Natural killer cell (primary cell): Measurements from ENCODE around the gene CHTOP. TPM values are rescaled to one million over a fixed set of nuclear protein-coding genes. Genes with fewer than 3 reads are reported as not detected.

Experiments
- ATAC-seq, 3 donors: fragments of 150-1000 bp in 2 of 3; fragments of 200-7000 bp in 1 of 3; cut with Tn5 transposase; 1 replicate in 1 of 3; 2 replicates in 2 of 3; pipeline ENCODE4 v1.10.0; 2021; ENCODE audit warnings: mild to moderate bottlenecking in 2 of 3, moderate library complexity in 2 of 3
- DNase-seq, 2 donors: peaks; one replicate each; pipeline versions ENCODE4 v3.0.0 to v3.0.0-alpha.2; 2013 to 2021; ENCODE audit warnings: mixed read lengths in 1 of 2
- H3K27ac ChIP-seq: one replicate; pipeline ENCODE4 v1.5.1; 2013; ENCODE audit warnings: mild to moderate bottlenecking, low read length
- H3K27me3 ChIP-seq: one replicate; pipeline ENCODE4 v1.6.1; 2013; ENCODE audit warnings: low read length; ENCODE audit not compliant: control insufficient read depth, insufficient read depth
- H3K36me3 ChIP-seq: one replicate; pipeline ENCODE4 v1.6.1; 2013; ENCODE audit warnings: low read length; ENCODE audit not compliant: control insufficient read depth, insufficient read depth
- H3K4me1 ChIP-seq: one replicate; pipeline ENCODE4 v1.6.1; 2013; ENCODE audit warnings: low read length; ENCODE audit not compliant: control insufficient read depth, insufficient read depth
- H3K4me3 ChIP-seq: one replicate; pipeline ENCODE4 v1.5.1; 2013; ENCODE audit warnings: low read length
- H3K9me3 ChIP-seq: one replicate; pipeline ENCODE4 v1.6.1; 2013; ENCODE audit warnings: low read length; ENCODE audit not compliant: control insufficient read depth, insufficient read depth
- H3K27ac Mint-ChIP-seq, 2 donors: one replicate each; pipeline ENCODE4 v1.8.0; 2022; ENCODE audit warnings: mild to moderate bottlenecking in 2 of 2, mixed read lengths in 2 of 2, moderate library complexity in 1 of 2
- H3K27me3 Mint-ChIP-seq, 2 donors: one replicate each; pipeline ENCODE4 v1.8.0; 2022; ENCODE audit warnings: low read depth in 2 of 2, mixed read lengths in 2 of 2
- H3K36me3 Mint-ChIP-seq: one replicate; pipeline ENCODE4 v1.8.0; 2022; ENCODE audit warnings: mixed read lengths
- H3K4me1 Mint-ChIP-seq, 2 donors: one replicate each; pipeline ENCODE4 v1.8.0; 2022; ENCODE audit warnings: mixed read lengths in 2 of 2
- H3K4me3 Mint-ChIP-seq: one replicate; pipeline ENCODE4 v1.8.0; 2022; ENCODE audit warnings: mild to moderate bottlenecking, moderate library complexity, mixed read lengths
- H3K9me3 Mint-ChIP-seq, 2 donors: one replicate each; pipeline ENCODE4 v1.8.0; 2022; ENCODE audit warnings: mixed read lengths in 2 of 2
- WGBS: methylation state at CpG from one replicate; pipeline ENCODE4 v1.1.7; 2013; ENCODE audit warnings: missing lambda C conversion rate; ENCODE audit not compliant: insufficient coverage; 5-methylcytosine and 5-hydroxymethylcytosine counted together
- intact Hi-C: fragments of 100-400 bp; cut with micrococcal nuclease; formaldehyde crosslinking; loops from one replicate; pipeline ENCODE4 v1.14.2; 2022
- total RNA-seq, 4 donors: library from RNA; stranded (reverse); fragments of 120-200 nt in 1 of 4; gene quantifications; one replicate each; pipeline versions ENCODE4 v1.2.3 to v1.2.4, GENCODE V29; 2013 to 2022
- TF ChIP-seq, protein P1 (sequence below): fragments of 200-600 bp; IDR thresholded peaks from one replicate; pipeline ENCODE4 v1.8.0; 2022; ENCODE audit warnings: antibody characterized with exemption

CHTOP gene
- total RNA-seq, 3 donors from 2014 or later (not counting 1 experiment from before 2014, with no cell fraction given) = 94.7 to 110 (median 106) TPM

DNA sequence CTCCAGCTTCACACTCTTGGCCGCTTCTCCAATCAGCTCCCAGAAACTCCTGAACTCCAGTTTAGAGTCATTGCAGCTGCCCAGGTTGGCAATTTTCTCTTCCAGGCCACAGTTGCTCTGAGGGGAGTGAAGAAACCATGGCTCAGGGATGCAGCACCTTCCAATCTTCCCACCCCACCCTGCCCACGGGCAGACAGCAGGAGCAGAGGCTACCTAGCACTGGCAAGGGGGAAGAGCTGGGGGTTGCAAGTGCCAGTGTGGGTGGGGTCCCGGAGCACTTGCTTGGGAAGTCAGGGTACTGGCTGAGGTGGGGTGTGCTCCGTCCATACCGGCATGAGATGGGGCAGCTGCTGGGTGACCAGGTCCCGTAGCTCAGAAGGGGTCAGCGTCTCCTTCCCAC, 19.0 kb upstream of the CHTOP start:
- Mint-ChIP-seq H3K27me3 (no peaks in the 10 kb centered on the region), H3K27ac (no peak overlapping the region), H3K9me3 (no peaks in the 10 kb centered on the region), H3K4me1 (peaks cover 0 to 7% of the 10 kb centered on the region in 2 donors), H3K4me3 (no peak overlapping the region), H3K36me3 (no peaks in the 10 kb centered on the region)
- H3K27me3 ChIP-seq = no peaks in the 10 kb centered on the region
- no peak overlapping the region for H3K27ac ChIP-seq
- TF ChIP-seq, protein P1, sequence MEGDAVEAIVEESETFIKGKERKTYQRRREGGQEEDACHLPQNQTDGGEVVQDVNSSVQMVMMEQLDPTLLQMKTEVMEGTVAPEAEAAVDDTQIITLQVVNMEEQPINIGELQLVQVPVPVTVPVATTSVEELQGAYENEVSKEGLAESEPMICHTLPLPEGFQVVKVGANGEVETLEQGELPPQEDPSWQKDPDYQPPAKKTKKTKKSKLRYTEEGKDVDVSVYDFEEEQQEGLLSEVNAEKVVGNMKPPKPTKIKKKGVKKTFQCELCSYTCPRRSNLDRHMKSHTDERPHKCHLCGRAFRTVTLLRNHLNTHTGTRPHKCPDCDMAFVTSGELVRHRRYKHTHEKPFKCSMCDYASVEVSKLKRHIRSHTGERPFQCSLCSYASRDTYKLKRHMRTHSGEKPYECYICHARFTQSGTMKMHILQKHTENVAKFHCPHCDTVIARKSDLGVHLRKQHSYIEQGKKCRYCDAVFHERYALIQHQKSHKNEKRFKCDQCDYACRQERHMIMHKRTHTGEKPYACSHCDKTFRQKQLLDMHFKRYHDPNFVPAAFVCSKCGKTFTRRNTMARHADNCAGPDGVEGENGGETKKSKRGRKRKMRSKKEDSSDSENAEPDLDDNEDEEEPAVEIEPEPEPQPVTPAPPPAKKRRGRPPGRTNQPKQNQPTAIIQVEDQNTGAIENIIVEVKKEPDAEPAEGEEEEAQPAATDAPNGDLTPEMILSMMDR = no peak
- ATAC-seq (no peak), DNase-seq (no peak)
- no peaks in the 10 kb centered on the region for H3K36me3 ChIP-seq
- no peaks in the 10 kb centered on the region for H3K9me3 ChIP-seq
- peaks cover 11% of the 10 kb centered on the region for H3K4me1 ChIP-seq
- 97% methylated on average over 6 of the region's 7 CpGs for WGBS
- intact Hi-C loops = no loop called here
- no peak overlapping the region for H3K4me3 ChIP-seq

DNA sequence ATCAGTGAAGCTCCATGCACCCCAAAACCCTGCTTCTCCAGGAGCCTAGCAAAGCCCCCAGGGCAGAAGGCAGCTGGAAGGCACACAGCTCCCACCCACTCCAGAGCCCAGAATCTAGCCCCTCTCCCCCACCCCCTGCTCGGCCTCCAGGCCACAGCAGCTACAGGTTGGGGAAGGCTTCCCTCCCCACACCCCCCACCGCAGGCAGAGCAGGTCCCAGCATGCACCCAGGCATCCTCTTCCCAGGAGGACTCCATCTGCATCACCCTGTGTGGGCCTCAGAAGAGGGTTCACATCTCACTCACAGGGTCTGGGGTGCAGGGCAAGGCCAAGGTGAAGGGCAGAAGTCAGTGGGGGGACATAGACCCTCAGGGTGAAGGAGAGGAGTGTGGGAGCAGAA, 18.5 kb upstream of the CHTOP start:
- Mint-ChIP-seq H3K27ac (no peak overlapping the region), H3K9me3 (no peaks in the 10 kb centered on the region), H3K4me3 (no peak overlapping the region), H3K4me1 (peaks cover 0 to 7% of the 10 kb centered on the region in 2 donors), H3K27me3 (no peaks in the 10 kb centered on the region), H3K36me3 (no peaks in the 10 kb centered on the region)
- H3K36me3 ChIP-seq = no peaks in the 10 kb centered on the region
- H3K4me3 ChIP-seq = no peak overlapping the region
- ATAC-seq (no peak), DNase-seq (no peak)
- TF ChIP-seq, protein P1 = no peak
- 83% methylated on average over 1 of the region's 2 CpGs for WGBS
- H3K27me3 ChIP-seq = no peaks in the 10 kb centered on the region
- intact Hi-C loops = no loop called here
- no peaks in the 10 kb centered on the region for H3K9me3 ChIP-seq
- H3K4me1 ChIP-seq = peaks cover 10% of the 10 kb centered on the region
- H3K27ac ChIP-seq = no peak overlapping the region

DNA sequence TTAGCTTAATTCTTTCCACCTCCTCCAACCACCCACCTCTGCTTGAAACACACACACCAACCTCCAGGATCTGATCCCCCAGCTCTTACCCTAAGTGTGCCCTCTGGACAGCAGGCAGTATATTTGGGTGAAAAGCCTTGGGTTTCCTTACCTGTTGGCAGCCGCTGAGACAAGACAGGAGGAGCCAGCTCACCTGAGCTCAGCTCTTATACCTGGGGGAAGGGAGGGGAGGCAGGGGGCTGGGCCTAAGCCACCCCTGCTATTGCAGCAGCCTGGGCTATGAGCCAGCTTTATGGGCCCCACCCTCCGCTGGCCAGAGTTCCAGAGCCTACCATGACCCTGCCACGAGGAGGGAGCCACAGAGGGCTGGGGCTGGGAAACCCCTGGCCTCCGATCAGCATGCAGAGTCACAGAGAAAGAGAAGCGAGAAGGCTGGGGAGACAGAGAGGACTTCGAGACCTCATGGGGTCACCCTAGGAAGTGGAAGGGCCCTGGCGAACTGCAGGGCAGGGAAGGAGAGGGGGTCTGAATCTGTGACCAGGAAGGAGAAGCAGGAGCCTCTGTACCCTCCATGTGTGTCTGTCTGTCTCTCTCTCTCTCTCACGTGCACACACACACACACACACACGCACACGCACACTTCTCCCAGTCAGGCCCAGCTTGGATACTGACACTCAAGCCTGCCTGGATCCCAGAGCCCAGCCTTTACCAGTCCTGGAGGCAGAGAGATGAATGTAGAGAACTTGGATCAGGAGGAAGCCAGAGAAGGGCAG, 17.5 kb upstream of the CHTOP start, which contains the start of gene S100A14:
TSS of gene S100A14 (minus strand) at position 182 of the 773 bp plus-strand sequence. CDS start 467 bp downstream, outside the sequence.
- 82% methylated on average over 10 of the region's 10 CpGs for WGBS
- TF ChIP-seq, protein P1 = no peak
- no peaks in the 10 kb centered on the region for H3K9me3 Mint-ChIP-seq
- Histone ChIP-seq H3K9me3 (no peaks in the 10 kb centered on the region), H3K4me3 (no peak within 1 kb of the TSS), H3K36me3 (no peaks in the 10 kb centered on the region), H3K27ac (no peak within 1 kb of the TSS), H3K27me3 (no peaks in the 10 kb centered on the region), H3K4me1 (peaks cover 8% of the 10 kb centered on the region)
- H3K27me3 Mint-ChIP-seq = no peaks in the 10 kb centered on the region
- ATAC-seq (no peak), DNase-seq (no peak)
- peaks cover 0 to 7% of the 10 kb centered on the region in 2 donors for H3K4me1 Mint-ChIP-seq
- no peak within 1 kb of the TSS for H3K4me3 Mint-ChIP-seq
- H3K36me3 Mint-ChIP-seq = no peaks in the 10 kb centered on the region
- no peak within 1 kb of the TSS for H3K27ac Mint-ChIP-seq
- intact Hi-C loops = no loop called here
